ENCODE measurements around the gene SIRPB1.

SIRPB1 gene

GRCh38 chr20:1619861-1620444 lies at the start of gene SIRPB1:
TSS of gene SIRPB1 (minus strand) at chr20:1620009. CDS start at chr20:1619944, 65 bp downstream.
- TF ChIP-seq ZFX (IDR thresholded peaks at IDR 0.05) (no peak), CTCF (conservative IDR thresholded peaks at IDR 0.05) (no peak)
- no peak within 1 kb of the TSS for H3K27ac ChIP-seq

GRCh38 chr20:1669304-1669703 lies 49.5 kb upstream of the SIRPB1 start:
- no peak for TF ChIP-seq CTCF (conservative IDR thresholded peaks at IDR 0.05)
- TF ChIP-seq ZFX (IDR thresholded peaks at IDR 0.05) = no peak

GRCh38 chr20:1667502-1668085 lies 47.8 kb upstream of the SIRPB1 start:
- H3K27ac ChIP-seq = no peak overlapping the region
- TF ChIP-seq CTCF (conservative IDR thresholded peaks at IDR 0.05) (no peak), ZFX (IDR thresholded peaks at IDR 0.05) (no peak)

More at GRCh38 chr20:1669304-1669703, 49.5 kb upstream of the SIRPB1 start:
- H3K27ac ChIP-seq = no peak overlapping the region

GRCh38 chr20:1666802-1667201 lies 47.0 kb upstream of the SIRPB1 start:
- TF ChIP-seq ZFX (IDR thresholded peaks at IDR 0.05) = no peak
- TF ChIP-seq CTCF (conservative IDR thresholded peaks at IDR 0.05) = no peak

GRCh38 chr20:1665345-1665744 lies 45.5 kb upstream of the SIRPB1 start:
- no peak for TF ChIP-seq CTCF (conservative IDR thresholded peaks at IDR 0.05)
- no peak for TF ChIP-seq ZFX (IDR thresholded peaks at IDR 0.05)
- no peak overlapping the region for H3K27ac ChIP-seq

More at GRCh38 chr20:1666802-1667201, 47.0 kb upstream of the SIRPB1 start:
- no peak overlapping the region for H3K27ac ChIP-seq

- no peak overlapping the region for H3K27ac ChIP-seq
- TF ChIP-seq ZFX (IDR thresholded peaks at IDR 0.05) (no peak), CTCF (conservative IDR thresholded peaks at IDR 0.05) (no peak)
These were observed 45.1 kb upstream of the SIRPB1 start for GRCh38 chr20:1664911-1665310.

GRCh38 chr20:1663917-1664316 lies 44.1 kb upstream of the SIRPB1 start:
- no peak for TF ChIP-seq CTCF (conservative IDR thresholded peaks at IDR 0.05)
- no peak overlapping the region for H3K27ac ChIP-seq
